Subcutaneous abdominal adipose tissue (tissue), 5 donors: ENCODE results near the gene VPS13D.
A peak's percentile ranks its signal among the peaks of the same experiment; 100 is the strongest.

Experiments
- H3K27ac ChIP-seq: one replicate; pipeline ENCODE4 v1.7.0; 2013; ENCODE audit warnings: low read depth, mild to moderate bottlenecking, inconsistent platforms, low read length, moderate library complexity
- H3K27me3 ChIP-seq, 5 donors: one replicate each; pipeline ENCODE4 v1.7.0; 2013; ENCODE audit warnings: low read length in 5 of 5, inconsistent platforms in 1 of 5; ENCODE audit not compliant: control insufficient read depth in 5 of 5, insufficient read depth in 4 of 5
- H3K36me3 ChIP-seq, 5 donors: one replicate each; pipeline ENCODE4 v1.7.0; 2013; ENCODE audit warnings: low read length in 5 of 5; ENCODE audit not compliant: control insufficient read depth in 5 of 5, insufficient read depth in 5 of 5
- H3K4me1 ChIP-seq, 5 donors: one replicate each; pipeline ENCODE4 v1.7.0; 2013; ENCODE audit warnings: low read length in 5 of 5, mild to moderate bottlenecking in 3 of 5, moderate library complexity in 1 of 5; ENCODE audit not compliant: control insufficient read depth in 5 of 5, insufficient read depth in 5 of 5
- H3K4me3 ChIP-seq, 5 donors: one replicate each; pipeline ENCODE4 v1.7.0; 2013; ENCODE audit warnings: low read length in 5 of 5, low read depth in 1 of 5
- H3K9ac ChIP-seq, 5 donors: one replicate each; pipeline ENCODE4 v1.7.0; 2013; ENCODE audit warnings: low read length in 5 of 5, mild to moderate bottlenecking in 4 of 5, moderate library complexity in 3 of 5
- H3K9me3 ChIP-seq, 5 donors: one replicate each; pipeline ENCODE4 v1.7.0; 2013; ENCODE audit warnings: low read length in 5 of 5; ENCODE audit not compliant: control insufficient read depth in 5 of 5
- donor health status: healthy.
- donor health status: healthy.
- donor health status: healthy.
- donor health status: healthy.
- donor health status: healthy.

VPS13D gene

DNA sequence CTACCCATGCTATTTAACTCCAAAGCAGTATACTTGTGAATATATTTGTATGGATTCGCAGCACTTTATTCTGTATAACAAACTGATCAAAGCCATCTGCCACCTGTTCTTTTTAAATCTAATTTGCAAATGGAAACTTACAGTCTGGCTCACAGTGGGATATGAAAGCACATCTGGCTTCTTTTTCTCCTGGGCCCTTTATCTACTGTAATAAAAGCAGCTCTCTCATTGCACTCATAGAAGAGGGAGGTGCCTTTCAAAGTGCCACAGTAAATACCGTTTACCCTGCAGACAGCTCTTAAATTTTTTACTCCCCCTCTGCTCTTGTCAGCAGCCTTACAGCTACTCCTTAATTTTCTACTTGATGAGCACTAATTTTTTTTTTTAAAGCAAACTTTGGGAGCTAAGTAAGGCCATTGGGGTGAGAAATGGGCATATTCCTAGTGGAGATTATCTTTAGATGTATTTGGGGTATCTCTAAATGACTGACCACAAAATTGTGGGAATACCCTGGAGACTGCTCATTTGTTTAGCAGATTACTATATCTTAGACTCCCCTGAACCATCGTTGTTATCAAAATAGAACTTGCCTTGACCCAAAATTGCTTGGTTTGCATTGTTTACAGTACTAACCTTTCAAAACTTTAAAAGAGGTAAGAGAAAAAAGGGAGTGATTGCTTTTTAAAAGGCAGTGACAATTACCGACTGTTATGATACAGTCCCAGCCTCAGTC is 110.1 kb downstream of the VPS13D start:
- H3K4me1 ChIP-seq, result peaks cover 11 to 66% (median 61%) of the 10 kb centered on the region in 5 donors
- no peak overlapping the region for H3K9ac ChIP-seq
- peaks cover 4 to 28% (median 6%) of the 10 kb centered on the region in 5 donors for H3K36me3 ChIP-seq
- peak overlapping the region; percentile 82 for H3K27ac ChIP-seq
- H3K27me3 ChIP-seq, result no peaks in the 10 kb centered on the region
- H3K9me3 ChIP-seq, result no peaks in the 10 kb centered on the region
- H3K4me3 ChIP-seq, result peak overlapping the region in 1 of 5 donors; percentile 13

DNA sequence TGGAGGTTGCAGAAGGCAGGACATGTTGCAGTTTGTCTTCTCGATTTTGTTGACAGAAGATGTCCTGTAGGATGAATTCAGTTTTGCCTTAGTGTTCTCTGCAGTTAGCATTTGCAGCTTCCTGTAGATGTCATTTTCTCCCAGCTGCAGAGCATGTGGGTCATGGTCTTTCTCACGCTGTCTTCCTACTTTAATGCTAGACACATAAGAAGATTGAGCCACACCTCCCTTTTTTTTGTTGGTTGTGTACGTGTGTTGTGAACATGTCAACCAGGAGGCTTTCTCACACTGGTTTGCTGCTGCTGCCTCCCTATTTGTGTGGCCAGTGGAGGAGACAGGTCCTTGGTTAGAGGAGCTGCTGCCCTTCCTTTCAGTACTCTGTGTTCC is 110.7 kb downstream of the VPS13D start:
- H3K9me3 ChIP-seq, result no peaks in the 10 kb centered on the region
- peak overlapping the region in 1 of 5 donors; percentile 13 for H3K4me3 ChIP-seq
- H3K4me1 ChIP-seq, result peaks cover 11 to 72% (median 66%) of the 10 kb centered on the region in 5 donors
- peak overlapping the region; percentile 82 for H3K27ac ChIP-seq
- H3K27me3 ChIP-seq, result no peaks in the 10 kb centered on the region
- H3K36me3 ChIP-seq, result peaks cover 4 to 25% (median 4%) of the 10 kb centered on the region in 5 donors
- H3K9ac ChIP-seq, result no peak overlapping the region

- peaks cover 14 to 83% (median 75%) of the 10 kb centered on the region in 5 donors for H3K4me1 ChIP-seq
Measured at GRCh38 chr1:12341667-12342066, 111.8 kb downstream of the VPS13D start.

DNA sequence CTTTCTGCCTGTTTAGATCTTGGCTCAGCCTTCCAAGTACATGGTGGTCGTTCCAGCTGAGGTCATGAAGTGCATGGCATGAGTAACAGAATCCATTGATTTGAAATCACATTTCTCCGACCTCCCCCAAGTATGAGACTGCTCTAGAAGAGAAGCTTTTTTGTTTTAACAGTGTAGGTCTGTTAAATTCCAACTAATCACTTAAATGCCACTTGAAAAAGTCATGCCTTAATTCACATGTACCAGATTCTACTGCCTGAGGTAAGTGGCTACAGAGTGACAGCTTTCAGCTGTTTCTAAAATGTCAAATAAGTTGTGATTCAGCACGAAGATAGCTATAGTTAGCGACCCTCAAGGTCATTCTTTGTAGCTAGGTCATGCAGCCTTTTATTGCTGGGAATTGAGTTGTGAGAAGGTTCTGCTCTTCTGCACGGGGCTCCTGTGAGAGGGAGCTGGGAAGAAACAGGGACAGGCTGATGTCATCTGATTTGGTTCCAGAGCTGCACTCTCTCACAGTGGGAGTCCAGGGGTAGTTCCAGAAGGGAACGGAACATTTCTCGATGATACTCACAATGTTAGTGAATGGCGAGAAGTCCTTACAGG is 112.7 kb downstream of the VPS13D start:
- H3K9ac ChIP-seq, result peak overlapping the region in 1 of 5 donors; percentile 49
- H3K9me3 ChIP-seq, result no peaks in the 10 kb centered on the region
- H3K27ac ChIP-seq, result no peak overlapping the region
- H3K4me3 ChIP-seq, result no peak overlapping the region
- H3K4me1 ChIP-seq, result peaks cover 14 to 85% (median 68%) of the 10 kb centered on the region in 5 donors
- H3K27me3 ChIP-seq, result no peaks in the 10 kb centered on the region
- peaks cover 0 to 16% (median 4%) of the 10 kb centered on the region in 5 donors for H3K36me3 ChIP-seq

More at GRCh38 chr1:12341667-12342066, 111.8 kb downstream of the VPS13D start:
- no peaks in the 10 kb centered on the region for H3K27me3 ChIP-seq
- H3K9me3 ChIP-seq, result no peaks in the 10 kb centered on the region
- H3K27ac ChIP-seq, result no peak overlapping the region
- peaks cover 0 to 16% (median 3%) of the 10 kb centered on the region in 5 donors for H3K36me3 ChIP-seq
- no peak overlapping the region for H3K9ac ChIP-seq
- no peak overlapping the region for H3K4me3 ChIP-seq

GRCh38 chr1:12343823-12344487 is 114.1 kb downstream of the VPS13D start:
- Histone ChIP-seq H3K4me1 (peaks cover 12 to 73% (median 63%) of the 10 kb centered on the region in 5 donors), H3K9me3 (no peaks in the 10 kb centered on the region), H3K4me3 (peak overlapping the region in 3 of 5 donors; percentile 18 to 53 (median 43)), H3K36me3 (peaks cover 5 to 19% (median 8%) of the 10 kb centered on the region in 5 donors), H3K27ac (peak overlapping the region; percentile 87), H3K27me3 (no peaks in the 10 kb centered on the region), H3K9ac (peak overlapping the region in 4 of 5 donors; percentile 32 to 76 (median 62))

- Histone ChIP-seq H3K27me3 (no peaks in the 10 kb centered on the region), H3K9me3 (no peaks in the 10 kb centered on the region), H3K9ac (peak overlapping the region; percentile 32 to 76 (median 53)), H3K27ac (peak overlapping the region; percentile 87), H3K4me1 (peaks cover 7 to 65% (median 55%) of the 10 kb centered on the region in 5 donors), H3K4me3 (peak overlapping the region; percentile 10 to 53 (median 24)), H3K36me3 (peaks cover 12 to 24% (median 14%) of the 10 kb centered on the region in 5 donors)
Measured at GRCh38 chr1:12344596-12345349, 114.9 kb downstream of the VPS13D start.

DNA sequence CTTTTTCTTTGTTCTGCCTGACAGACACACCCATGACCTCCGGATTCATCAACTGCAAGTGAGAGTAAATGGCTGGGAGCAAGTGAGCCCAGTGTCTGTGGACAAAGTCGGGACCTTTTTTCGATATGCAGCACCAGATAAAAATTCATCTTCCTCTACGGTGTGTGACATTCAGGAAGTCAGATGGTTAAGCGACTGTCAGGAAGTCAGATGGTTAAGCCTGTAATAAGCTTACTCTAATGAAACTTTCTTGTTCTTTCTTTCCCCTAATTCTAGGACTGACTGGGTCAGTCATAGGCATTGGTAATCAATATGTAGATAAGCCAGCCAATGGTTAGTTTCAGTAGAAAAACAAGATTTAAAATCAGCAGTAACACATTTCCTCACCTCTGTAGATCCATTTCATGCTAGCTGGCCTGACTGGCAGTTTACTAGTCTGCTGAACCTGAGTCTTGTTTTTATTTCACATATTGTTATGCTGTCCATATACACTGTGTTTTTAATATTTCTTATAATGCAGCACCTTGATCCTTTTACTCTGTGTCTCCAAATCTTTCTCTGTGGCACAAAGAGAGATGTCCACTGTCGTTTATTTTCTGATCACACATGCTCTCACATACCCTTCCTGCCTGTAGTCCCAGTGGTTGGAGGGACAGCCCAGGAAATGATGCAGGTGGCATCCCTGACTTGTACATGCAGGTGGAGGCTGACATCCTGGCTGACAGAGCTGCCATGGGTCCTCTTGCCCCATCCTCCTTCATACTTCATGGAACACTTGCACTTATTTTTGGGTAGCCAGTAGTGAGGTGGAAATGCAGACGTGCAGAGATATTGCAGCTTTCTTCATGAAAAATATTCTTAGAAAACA is 115.8 kb downstream of the VPS13D start:
- Histone ChIP-seq H3K36me3 (peaks cover 14 to 29% (median 19%) of the 10 kb centered on the region in 5 donors), H3K4me1 (peaks cover 6 to 57% (median 47%) of the 10 kb centered on the region in 5 donors), H3K27ac (peak overlapping the region; percentile 87), H3K9me3 (no peaks in the 10 kb centered on the region), H3K4me3 (peak overlapping the region in 4 of 5 donors; percentile 10 to 53 (median 21)), H3K9ac (peak overlapping the region in 3 of 5 donors; percentile 53 to 76 (median 70)), H3K27me3 (no peaks in the 10 kb centered on the region)

GRCh38 chr1:12346483-12347151 is 116.8 kb downstream of the VPS13D start:
- peaks cover 6 to 54% (median 43%) of the 10 kb centered on the region in 5 donors for H3K4me1 ChIP-seq
- no peaks in the 10 kb centered on the region for H3K27me3 ChIP-seq
- peak overlapping the region in 1 of 5 donors; percentile 24 for H3K9ac ChIP-seq
- H3K4me3 ChIP-seq, result no peak overlapping the region
- no peaks in the 10 kb centered on the region for H3K9me3 ChIP-seq
- H3K27ac ChIP-seq, result peak overlapping the region; percentile 87
- H3K36me3 ChIP-seq, result peaks cover 17 to 30% (median 21%) of the 10 kb centered on the region in 5 donors
